GM18508 (cell line): Measurements from ENCODE around the gene ATF6.
A peak's percentile ranks its signal among the peaks of the same experiment; 100 is the strongest.
"Not testable (repeated sequence)": the region's sequence is repeated elsewhere in the genome, so short reads cannot be mapped to it uniquely, and the experiment has no call there.

Source experiments
- ATAC-seq: cut with Tn5 transposase; IDR thresholded peaks from one replicate; pipeline ENCODE4 v1.9.1; 2021; ENCODE audit warnings: moderate number of reproducible peaks; ENCODE audit not compliant: insufficient read depth, unreplicated experiment

ATF6 gene

DNA sequence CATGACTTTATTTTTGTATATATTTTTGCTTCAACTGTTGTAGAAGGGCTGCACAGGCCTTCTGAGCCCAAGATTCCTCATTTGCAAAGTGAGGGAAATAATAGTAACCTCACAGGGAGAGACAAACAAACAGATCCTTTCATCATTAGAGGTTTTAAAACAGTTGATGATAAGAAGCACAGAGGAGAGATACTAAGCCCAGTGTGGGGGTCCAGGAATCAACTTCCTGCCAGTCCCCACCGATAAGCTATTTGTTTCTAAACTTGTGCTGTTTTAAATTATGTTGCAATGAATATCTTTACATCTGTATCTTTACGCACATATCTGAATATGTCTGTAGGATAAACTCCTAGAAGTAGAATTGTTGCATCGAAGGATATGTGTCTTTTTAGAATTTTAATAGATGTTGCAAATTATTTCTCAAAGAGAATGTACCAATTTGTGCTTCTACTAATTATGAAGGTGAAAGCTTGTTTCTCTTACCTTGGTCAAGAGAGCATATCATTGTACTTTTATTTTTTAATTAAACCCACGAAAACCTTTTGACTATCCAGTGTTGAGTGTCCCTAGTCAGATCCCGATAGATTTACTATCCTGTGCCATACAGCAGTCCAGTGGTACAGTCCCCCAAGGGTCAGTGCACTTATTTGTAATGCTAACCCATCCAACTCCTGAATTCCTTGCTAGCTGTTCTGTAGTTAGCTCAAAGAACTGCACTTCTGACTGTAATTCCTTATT is 34.0 kb upstream of the ATF6 start:
- no peak for ATAC-seq

DNA sequence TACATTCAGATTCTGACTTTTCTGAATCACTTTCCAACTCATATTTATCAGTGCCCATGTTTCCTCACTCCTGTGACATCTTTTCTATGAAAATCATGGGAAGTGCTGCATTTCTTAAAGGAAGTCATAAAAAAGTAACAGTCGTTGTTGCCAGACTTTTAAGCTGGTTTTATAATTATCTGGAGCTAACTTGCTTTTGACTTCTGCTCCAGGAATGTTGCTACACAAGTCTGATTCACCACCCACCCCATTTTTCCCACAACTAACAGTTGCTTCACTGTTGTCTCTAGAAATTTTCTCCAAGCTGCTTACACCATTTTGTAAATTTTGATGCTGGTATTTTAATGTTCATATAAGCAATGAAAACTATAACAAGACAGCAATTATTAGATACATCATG is 32.6 kb upstream of the ATF6 start:
- ATAC-seq: no peak

DNA sequence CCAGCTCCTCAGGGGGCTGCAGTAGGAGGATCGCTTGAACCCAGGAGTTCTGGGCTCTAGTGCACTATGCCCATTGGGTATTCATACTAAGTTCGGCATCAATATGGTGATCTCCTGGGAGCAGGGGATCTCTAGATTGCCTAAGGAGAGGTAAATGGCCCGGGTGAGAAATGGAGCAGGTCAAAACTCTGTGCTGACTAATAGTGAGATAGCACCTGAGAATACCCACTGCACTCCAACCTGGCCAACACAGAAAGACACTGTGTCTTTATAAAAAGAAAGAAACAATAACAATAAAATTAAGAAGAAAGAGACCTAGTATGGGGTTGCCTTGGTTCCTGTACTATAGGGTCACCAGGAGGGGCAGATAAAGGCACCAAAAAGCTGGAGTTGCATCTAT is 30.3 kb upstream of the ATF6 start:
- ATAC-seq: no peak

DNA sequence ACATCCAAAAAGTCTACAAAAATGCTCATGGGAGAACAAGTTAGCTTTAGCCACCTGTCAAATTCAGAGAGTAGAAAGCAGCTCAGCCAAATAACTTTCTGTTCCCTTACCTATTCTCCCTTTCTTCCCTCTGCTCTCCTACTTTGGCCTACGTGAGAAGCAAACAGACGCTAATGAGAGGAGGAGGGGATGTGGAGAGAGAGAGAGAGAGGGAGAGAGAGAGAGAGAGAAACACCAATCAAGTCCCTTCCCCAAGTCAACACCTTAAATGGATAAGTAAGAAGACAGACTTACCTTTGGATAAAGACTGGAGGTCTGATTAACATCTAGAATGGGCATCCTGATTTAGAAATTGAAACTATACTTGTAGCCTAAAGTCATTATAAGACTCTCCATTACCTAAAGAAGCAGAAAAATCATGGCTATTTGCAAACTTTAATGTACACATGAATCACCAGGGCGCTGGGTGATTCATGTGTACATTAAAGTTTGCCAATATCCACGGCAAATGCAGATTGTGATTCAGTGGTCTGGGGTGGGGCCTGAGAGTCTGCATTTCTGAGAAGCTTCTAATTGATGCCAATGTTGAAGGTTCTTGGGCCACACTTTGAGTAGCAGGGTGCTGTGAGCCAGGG is 29.7 kb upstream of the ATF6 start:
- ATAC-seq: no peak

DNA sequence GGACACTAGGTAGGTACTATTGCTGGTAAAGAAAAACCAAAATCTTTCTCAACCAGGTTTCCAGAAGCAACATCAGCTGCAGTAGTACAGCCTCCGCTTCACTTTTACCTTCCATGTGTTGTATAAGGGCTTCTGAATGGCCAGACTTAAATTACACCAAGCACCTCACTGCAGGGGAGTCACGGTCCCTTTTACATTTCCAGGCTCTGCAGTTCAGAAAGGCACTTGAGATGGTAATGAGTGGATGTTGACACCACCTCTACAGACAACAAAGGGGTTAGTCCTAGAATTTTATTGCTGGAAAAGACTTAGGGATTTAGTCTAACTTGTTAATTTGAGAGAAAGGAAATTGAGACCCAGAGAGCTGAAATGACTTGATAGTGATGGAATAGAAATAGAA is 28.5 kb upstream of the ATF6 start:
- ATAC-seq: no peak

DNA sequence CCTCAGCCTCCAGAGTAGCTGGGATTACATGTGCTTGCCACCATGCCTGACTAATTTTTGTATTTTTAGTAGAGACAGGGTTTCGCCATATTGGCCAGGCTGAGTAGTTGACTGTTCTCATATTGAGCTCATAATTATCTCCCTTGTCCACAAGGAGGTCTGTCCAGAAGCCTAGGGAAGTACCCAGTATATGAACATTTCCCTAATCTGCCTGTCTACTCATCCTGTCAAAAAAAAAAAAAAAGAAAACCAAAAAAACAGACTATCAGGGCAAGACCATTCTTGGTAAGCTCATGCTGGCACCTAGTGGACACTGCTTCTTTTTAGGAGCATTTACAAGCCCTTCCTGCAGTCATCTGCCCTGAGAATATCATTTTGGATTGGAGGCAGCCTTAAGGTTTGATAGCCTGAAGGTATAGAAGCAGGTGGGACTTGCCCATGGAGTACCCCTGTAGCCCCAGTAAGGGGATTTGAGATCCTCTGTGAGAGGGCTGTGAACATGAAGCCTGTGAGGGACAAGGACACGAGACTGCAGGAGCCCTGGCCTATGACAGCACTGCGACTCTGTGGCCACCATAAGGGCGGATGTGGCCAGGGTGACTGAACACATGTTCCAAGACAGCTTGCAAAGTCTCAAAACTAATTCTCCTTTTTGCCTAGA is 27.4 kb upstream of the ATF6 start:
- no peak for ATAC-seq

DNA sequence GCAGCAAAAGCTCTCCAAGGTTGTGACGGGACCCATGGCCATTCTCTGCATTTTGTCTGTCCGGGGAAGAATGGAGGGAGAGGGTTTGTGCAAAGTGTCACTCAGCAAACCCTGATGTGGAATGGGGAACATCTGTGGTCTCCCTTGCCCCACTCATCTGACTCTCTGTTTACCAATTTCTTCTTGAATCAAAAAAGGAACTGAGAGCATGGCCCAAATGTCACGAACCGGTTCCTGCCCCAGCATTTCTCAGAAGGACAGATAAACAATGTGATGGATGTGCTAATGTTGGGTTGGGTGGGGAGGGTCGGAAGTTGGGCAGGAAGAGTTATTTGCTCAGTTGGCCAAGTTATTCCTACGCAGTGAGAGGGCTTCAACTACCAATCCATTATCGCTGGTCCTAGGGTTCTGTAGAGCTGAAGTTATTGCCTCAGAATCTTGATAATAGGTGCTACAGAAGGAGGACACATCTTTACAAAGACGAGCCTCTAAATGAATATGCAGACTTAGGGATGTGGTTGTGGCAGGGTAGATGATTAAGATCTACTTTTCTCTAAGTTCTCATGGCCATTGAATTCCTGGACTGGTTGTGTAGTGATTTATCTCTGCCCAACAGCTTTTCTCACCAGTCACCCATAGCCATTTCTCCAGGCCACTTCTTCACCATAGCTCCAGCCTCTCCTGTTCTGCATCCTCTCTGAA is 26.1 kb upstream of the ATF6 start:
- no peak for ATAC-seq

DNA sequence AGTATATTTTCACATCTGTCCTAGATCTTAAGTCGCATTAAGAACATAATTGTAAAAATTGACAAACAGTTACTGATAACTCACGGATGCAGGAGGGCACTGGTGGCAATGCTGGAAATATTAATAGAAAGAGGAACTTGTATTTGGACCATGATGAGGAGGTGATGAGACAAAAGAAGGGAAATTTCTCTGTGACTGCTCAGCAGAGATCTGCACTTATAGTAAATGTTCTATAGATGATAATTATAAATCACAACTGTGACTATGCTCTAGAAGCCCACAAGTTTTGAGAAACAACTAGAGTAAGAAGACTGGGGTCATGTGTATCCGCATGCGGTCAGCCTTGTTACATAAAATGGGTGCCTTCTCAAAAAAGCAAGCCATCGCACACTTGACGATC is 25.2 kb upstream of the ATF6 start:
- ATAC-seq: no peak

DNA sequence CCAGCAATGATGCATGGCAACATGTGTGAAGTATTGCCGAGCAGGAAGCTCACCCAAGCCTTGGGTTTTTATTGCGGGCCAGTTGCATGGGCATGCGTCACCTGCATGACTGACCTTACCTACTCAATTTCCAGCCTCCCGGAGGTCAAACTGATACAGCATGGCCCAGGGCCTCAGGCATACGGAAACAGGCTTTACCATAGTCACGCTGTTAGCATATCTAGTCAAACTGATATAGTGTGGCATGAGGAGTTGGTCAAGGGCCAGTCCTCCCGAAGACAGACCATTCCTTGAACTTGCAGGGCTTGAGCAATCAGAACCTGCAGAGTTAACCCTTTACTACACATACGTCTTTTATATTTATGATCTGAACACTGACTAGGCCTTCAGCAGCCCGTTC is 22.9 kb upstream of the ATF6 start:
- no peak for ATAC-seq

DNA sequence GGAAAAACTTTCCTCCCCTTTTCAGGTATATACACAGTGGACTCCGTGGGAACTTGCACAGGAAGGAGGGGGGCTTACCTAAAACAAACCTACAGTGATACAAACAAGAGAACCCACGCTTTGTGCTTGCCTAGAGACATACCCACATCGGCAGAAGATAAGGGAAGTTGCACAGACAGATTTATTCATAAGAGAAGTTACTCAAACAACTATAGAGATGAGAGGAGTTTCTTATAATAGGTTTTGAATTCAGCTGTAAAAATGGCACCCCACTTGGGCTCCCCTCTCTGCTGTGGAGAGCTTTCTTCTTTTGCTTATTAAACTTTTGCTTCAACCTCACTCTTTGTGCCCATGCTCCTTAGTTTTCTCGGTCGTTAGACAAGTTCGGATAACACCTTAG is 18.3 kb upstream of the ATF6 start:
- no peak for ATAC-seq

DNA sequence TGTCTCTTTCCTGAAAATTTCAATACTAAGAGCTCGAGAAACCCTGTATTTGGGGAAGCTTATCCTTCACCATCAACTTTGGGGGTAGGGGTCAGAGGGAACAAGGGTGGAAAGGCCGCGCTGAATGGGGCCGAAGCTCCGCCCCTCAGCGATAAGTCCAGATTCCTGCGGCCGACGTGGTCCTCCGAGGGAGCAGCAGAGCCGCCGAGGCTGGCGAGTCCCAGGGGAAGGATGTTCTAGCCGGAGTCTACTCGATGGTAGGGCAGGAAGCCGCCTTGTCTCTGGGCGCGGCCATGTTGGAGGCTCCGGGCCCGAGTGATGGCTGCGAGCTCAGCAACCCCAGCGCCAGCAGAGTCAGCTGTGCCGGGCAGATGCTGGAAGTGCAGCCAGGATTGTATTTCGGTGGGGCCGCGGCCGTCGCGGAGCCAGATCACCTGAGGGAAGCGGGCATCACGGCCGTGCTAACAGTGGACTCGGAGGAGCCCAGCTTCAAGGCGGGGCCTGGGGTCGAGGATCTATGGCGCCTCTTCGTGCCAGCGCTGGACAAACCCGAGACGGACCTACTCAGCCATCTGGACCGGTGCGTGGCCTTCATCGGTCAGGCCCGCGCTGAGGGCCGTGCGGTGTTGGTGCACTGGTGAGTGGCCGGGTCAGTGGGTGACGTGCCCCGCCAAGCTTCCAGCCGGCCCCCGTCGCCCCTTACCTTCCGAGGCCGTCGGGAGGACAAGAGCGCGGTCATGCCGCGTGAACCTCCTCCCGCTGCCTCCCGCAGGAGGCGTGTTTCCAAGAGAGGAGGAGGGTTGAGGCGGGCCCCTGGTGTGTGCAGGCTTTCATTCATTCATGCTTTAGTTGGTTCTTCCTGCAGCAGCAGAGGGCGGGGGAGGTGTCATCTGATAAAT is 16.4 kb upstream of the ATF6 start, which contains the start of gene DUSP12:
TSS of gene DUSP12 (plus strand) at position 278 of the 899 bp plus-strand sequence. CDS start at position 294, 16 bp downstream.
- ATAC-seq: peak; percentile 80

DNA sequence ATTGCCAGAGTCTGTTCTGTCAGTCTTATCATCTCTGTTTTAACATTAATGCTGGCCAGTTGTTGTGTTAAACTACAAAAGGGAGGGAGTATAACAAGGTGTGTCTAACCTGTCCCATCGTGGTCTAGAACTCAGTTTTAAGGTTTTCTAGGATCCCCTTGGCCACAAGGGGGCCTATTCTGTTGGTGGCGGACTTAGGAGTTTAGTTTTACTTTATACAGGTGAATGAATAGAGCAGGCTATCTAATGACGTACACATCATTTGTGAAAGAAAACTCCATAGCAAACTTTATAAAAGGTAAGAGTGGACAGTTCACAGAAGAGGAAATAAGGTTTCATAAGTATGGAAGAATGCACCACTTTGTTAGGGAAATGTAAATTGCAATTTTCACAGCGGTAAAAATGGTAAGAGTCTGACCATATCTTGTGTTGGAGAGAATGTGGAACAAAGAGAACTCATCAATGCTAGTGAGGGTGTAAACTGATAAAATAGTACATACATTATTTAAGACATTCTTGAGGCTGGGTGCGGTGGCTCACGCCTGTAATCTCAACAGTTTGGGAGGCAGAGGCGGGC is 2.5 kb upstream of the ATF6 start:
- ATAC-seq: no peak

DNA sequence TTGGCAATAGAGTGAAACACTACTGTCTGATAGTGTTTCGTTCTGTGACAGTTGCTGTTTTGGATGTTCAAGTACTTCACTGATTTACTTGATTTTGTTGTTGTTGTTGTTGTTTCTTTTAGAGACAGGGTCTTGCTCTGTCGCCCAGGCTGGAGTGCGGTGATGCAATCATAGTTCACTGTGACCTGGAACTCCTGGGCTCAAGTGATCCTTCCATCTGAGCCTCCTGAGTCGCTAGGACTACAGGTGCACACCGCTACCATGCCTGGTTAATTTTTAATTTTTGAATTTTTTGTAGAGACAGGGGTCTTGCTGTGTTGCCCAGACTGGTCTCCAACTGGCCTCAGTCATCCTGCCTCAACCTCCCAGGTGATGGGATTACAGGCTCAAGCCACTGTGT is 2.3 kb downstream of the ATF6 start:
- no peak for ATAC-seq

DNA sequence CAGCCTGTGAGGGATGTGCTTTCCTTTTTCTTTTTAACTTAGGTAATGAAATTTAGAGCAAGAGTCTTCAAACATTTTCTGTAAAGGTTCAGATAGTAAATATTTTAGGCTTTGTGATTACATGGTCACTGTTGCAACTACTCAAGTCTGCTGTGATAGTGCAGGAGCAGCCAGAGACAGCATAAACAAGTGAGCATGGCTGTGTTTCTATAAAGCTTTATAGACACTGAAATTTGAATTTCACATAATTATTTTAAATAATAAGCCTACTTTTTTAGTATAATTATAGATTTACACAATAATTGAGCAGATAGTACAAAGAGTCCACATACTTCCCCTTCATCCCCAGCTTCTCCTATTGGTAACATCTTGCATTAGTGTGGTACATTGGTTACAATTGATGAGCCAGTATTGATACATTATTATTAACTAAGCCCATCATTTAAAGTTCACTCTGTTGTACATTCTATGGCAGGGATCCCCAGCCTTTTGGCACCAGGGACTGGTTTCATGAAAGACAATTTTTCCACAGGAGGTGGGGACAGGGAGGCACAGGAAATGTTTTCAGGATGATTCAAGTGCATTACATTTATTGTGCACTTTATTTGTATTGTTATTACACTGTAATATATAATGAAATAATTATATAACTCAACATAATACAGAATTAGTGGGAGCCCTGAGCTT is 3.0 kb downstream of the ATF6 start:
- no peak for ATAC-seq

DNA sequence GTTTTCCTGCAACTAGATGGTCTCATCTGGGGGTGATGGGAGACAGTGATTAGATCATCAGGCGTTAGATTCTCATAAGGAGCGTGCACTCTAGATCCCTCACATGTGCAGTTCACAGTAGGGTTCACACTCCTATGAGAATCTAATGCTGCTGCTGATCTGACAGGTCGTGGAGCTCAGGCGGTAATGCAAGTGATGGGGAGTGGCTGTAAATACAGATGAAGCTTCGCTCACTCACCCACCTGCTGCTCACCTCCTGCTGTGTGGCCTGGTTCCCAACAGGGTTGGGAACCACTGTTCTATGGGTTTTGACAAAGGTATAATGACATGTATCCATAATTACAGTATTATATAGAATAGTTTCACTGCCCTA is 3.5 kb downstream of the ATF6 start:
- not testable (repeated sequence) for ATAC-seq

DNA sequence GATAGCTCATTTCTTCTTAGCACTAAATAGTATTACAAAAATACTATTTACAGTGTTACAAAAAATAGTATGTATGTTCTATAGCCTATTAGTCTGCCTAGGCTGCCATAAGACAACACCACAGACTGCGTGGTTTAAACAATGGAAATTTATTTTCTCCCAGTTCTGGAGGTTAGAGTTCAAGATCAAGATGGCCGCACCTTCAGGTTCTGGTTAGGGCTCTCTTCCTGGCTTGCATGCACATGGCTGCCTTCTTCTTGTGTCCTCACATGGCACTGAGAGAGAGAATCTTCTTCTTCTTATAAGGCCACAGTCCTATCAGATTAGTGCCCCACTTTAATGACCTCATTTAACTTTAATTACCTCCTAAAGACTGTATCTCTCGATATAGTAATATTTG is 4.1 kb downstream of the ATF6 start:
- no peak for ATAC-seq

DNA sequence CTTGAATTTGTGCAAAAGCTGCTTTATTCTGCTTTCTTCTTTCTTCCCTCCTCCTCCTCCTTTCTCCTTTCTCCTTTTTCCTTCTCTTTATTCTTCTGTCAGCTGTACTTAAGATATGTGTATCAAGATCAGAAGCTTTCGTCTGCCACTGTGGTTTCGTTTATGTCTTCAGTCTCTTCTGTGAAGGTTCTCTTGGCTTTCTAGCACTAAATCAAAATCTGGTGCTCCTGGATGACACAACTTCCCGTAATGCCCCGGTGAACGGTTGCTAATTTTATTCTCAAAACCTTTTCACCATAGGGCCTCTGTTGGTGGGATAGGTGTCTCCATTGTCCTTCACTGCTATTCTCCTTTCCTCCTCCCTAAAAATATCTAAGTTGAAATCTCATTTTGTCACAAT is 5.0 kb downstream of the ATF6 start:
- ATAC-seq: no peak

DNA sequence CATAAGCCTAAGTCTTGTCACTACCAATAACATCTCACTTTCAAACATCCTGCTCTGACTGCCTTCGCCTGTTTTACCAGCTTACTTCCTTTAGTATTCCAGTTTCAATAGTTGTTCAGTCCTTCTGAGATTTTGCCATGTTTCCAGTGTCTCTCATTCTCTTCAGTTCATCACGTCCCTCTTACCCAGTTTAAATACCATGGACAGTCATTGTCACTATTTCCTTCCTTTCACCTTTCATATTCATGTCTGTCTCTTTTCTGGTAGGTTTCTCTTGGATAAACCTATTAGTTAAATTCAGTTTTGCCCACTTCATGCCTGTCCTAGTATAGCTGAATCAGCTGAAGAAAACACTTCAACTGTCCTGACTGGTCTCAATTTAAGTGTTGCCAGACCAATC is 5.9 kb downstream of the ATF6 start:
- no peak for ATAC-seq

DNA sequence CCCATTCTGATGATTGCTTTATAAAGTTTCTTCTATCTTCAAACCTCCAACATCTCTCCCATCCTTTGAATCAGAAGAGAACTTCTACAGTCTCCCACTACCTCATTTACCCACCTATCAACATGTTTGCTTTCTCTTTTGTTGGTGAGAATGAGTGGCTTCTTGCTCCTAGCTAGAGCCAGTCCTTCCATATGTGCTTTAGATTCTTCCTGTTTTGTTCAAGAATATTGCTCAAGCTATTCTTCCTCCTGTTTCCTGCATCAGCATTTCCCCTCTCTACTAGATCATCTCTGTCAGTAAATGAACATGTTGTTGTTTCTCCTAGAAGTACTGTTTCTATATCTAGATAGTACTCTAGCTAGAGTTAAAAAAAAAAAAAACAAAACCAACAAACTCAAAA is 6.3 kb downstream of the ATF6 start:
- ATAC-seq: no peak
